GM12875 (cell line): ENCODE data around the gene ZNF821.

Experiments used
- H3K4me3 ChIP-seq: one replicate; pipeline ENCODE4 v1.5.1; 2011; ENCODE audit warnings: low read depth, low read length, control low read depth
- CTCF ChIP-seq: IDR thresholded peaks from 2 replicates; pipeline ENCODE4 v1.5.1; 2011; ENCODE audit warnings: low read depth, mild to moderate bottlenecking, control low read depth, inconsistent platforms, low read length, moderate library complexity, borderline replicate concordance; ENCODE audit not compliant: insufficient read depth

The ZNF821 gene

GRCh38 chr16:71927383-71927782 lies 43.4 kb upstream of the ZNF821 start:
- H3K4me3 ChIP-seq, result no peak overlapping the region
- no peak for TF ChIP-seq CTCF

GRCh38 chr16:71924710-71925109 lies 40.7 kb upstream of the ZNF821 start:
- no peak for TF ChIP-seq CTCF
- no peak overlapping the region for H3K4me3 ChIP-seq

GRCh38 chr16:71923941-71924690 lies 40.1 kb upstream of the ZNF821 start:
- H3K4me3 ChIP-seq, result no peak overlapping the region
- TF ChIP-seq CTCF, result no peak

GRCh38 chr16:71920658-71921057 lies 36.7 kb upstream of the ZNF821 start:
- no peak overlapping the region for H3K4me3 ChIP-seq
- no peak for TF ChIP-seq CTCF

- no peak overlapping the region for H3K4me3 ChIP-seq
- TF ChIP-seq CTCF, result no peak
Observed at GRCh38 chr16:71919035-71919434, 35.1 kb upstream of the ZNF821 start.

- no peak for TF ChIP-seq CTCF
- no peak overlapping the region for H3K4me3 ChIP-seq
Observed at GRCh38 chr16:71917900-71918299, 33.9 kb upstream of the ZNF821 start.

GRCh38 chr16:71916397-71916920 lies 32.5 kb upstream of the ZNF821 start:
- no peak for TF ChIP-seq CTCF

More at GRCh38 chr16:71916397-71916920, 32.5 kb upstream of the ZNF821 start:
- H3K4me3 ChIP-seq, result no peak overlapping the region
